ENCODE results near the gene SMPD1.
A peak's percentile ranks its signal among the peaks of the same experiment; 100 is the strongest.

The SMPD1 gene

GRCh38 chr11:6438979-6439571 is 48.8 kb downstream of the SMPD1 start:
- ChIA-PET CTCF (interaction anchor here (0.6 to 11.2 kb wide), 35 partner anchors 10 to 319 kb away, joined by 3 to 228 read pairs (median 4); partner anchors contain the start of genes APBB1 and SMPD1), POLR2A (interaction anchor here (0.9 to 1.0 kb wide), 2 partner anchors 20 to 42 kb away, joined by 3 read pairs; partner anchors contain the start of genes APBB1, ARFIP2 and TIMM10B)
- TF ChIP-seq ZNF560 (tag by site-specific recombination; IDR thresholded peaks at IDR 0.05; ENCODE audit: borderline replicate concordance) (no peak), ZNF654 (tag by site-specific recombination; IDR thresholded peaks at IDR 0.05; ENCODE audit: low read depth) (peak; percentile 35), ZBTB17 (tag by site-specific recombination; IDR thresholded peaks at IDR 0.05) (peak; percentile 41; the same call in 1 of the 2 replicates), CTCF (tag by site-specific recombination; IDR thresholded peaks at IDR 0.05) (peak; percentile 56; the same call in 1 of the 2 replicates)

GRCh38 chr11:6440906-6441358 is 50.7 kb downstream of the SMPD1 start, which contains the start of gene HPX:
TSS of gene HPX (minus strand) at chr11:6440987. CDS start at chr11:6440963, 24 bp downstream.
- CTCF ChIA-PET, result interaction anchor here (0.6 to 11.2 kb wide), 9 partner anchors 12 to 242 kb away, joined by 3 to 228 read pairs (median 5); partner anchors contain the start of gene MRPL17
- Histone ChIP-seq H3K4me1 (ENCODE audit: control insufficient read depth, insufficient read depth, low read length) (no peaks in the 10 kb centered on the region), H3K27ac (ENCODE audit: extremely low read depth, low read depth, low read length) (no peak within 1 kb of the TSS), H3K36me3 (ENCODE audit: control insufficient read depth in 2 of 2, insufficient read depth in 1 of 2, low read length in 2 of 2) (no peaks in the 10 kb centered on the region), H3K9me3 (ENCODE audit: control insufficient read depth, insufficient read depth, low read depth, low read length) (no peaks in the 10 kb centered on the region), H3K4me3 (ENCODE audit: low read depth, low read length) (no peak within 1 kb of the TSS)
- POLR2A ChIA-PET, result no interaction called here
- no peak for TF ChIP-seq ZFP69B (tag by site-specific recombination; IDR thresholded peaks at IDR 0.05)
- no peak for TF ChIP-seq ZNF324 (tag by site-specific recombination; IDR thresholded peaks at IDR 0.05)
- no peak for TF ChIP-seq ZNF621 (tag by site-specific recombination; IDR thresholded peaks at IDR 0.05)
- no peak for TF ChIP-seq ZNF701 (tag by site-specific recombination; IDR thresholded peaks at IDR 0.05)
- no peak for TF ChIP-seq ZNF530 (tag by site-specific recombination; IDR thresholded peaks at IDR 0.05; ENCODE audit: low read depth)
- TF ChIP-seq SCRT2 (tag by site-specific recombination; IDR thresholded peaks at IDR 0.05), result no peak
- no peak for TF ChIP-seq HOXC10 (CRISPR knock-in tag; IDR thresholded peaks at IDR 0.05)
- TF ChIP-seq PRDM10 (tag by site-specific recombination; IDR thresholded peaks at IDR 0.05), result no peak
- TF ChIP-seq ZNF140 (tag by site-specific recombination; IDR thresholded peaks at IDR 0.05), result no peak
- no peak for TF ChIP-seq ZBTB20 (tag by site-specific recombination; IDR thresholded peaks at IDR 0.05)
- no peak for TF ChIP-seq REPIN1 (tag by site-specific recombination; IDR thresholded peaks at IDR 0.05; ENCODE audit: low read depth)
- TF ChIP-seq ZNF560 (tag by site-specific recombination; IDR thresholded peaks at IDR 0.05; ENCODE audit: borderline replicate concordance), result no peak
- TF ChIP-seq ZNF157 (tag by site-specific recombination; IDR thresholded peaks at IDR 0.05), result no peak
- no peak for TF ChIP-seq ZNF660 (tag by site-specific recombination; IDR thresholded peaks at IDR 0.05)
- no peak for TF ChIP-seq ZNF514 (tag by site-specific recombination; IDR thresholded peaks at IDR 0.05)
- TF ChIP-seq ZNF19 (tag by site-specific recombination; IDR thresholded peaks at IDR 0.05; ENCODE audit: low read depth), result no peak
- no peak for TF ChIP-seq EGR2 (tag by site-specific recombination; IDR thresholded peaks at IDR 0.05; ENCODE audit: low read depth)

More at GRCh38 chr11:6438979-6439571, 48.8 kb downstream of the SMPD1 start:
- H3K4me1 ChIP-seq (ENCODE audit: control insufficient read depth, insufficient read depth, low read length), result no peaks in the 10 kb centered on the region
- no peak overlapping the region for H3K27ac ChIP-seq (ENCODE audit: extremely low read depth, low read depth, low read length)
- no peak overlapping the region for H3K4me3 ChIP-seq (ENCODE audit: low read depth, low read length)
- H3K36me3 ChIP-seq (ENCODE audit: control insufficient read depth in 2 of 2, insufficient read depth in 1 of 2, low read length in 2 of 2), result no peaks in the 10 kb centered on the region
- H3K9me3 ChIP-seq (ENCODE audit: control insufficient read depth, insufficient read depth, low read depth, low read length), result no peaks in the 10 kb centered on the region
